Esophagus squamous epithelium (tissue), 4 donors: ENCODE results near the gene CSNK2B.

Experiments used
- POLR2A ChIP-seq, 4 donors: fragments of 450-650 bp; IDR thresholded peaks; one replicate each; pipeline ENCODE4 v1.6.1; 2017; ENCODE audit warnings: antibody characterized with exemption in 4 of 4, mild to moderate bottlenecking in 4 of 4, moderate library complexity in 3 of 4
- TF ChIP-seq, protein P1 (sequence below), 6 experiments: fragments of 450-650 bp in 4 of 6; fragments of 200-600 bp in 2 of 6; sonication (generic) in 2 of 6; IDR thresholded peaks; one replicate each; pipeline ENCODE4 v1.5.1; 2016 to 2019; ENCODE audit warnings: antibody characterized with exemption in 6 of 6, mild to moderate bottlenecking in 4 of 6, moderate library complexity in 4 of 6

DNA sequence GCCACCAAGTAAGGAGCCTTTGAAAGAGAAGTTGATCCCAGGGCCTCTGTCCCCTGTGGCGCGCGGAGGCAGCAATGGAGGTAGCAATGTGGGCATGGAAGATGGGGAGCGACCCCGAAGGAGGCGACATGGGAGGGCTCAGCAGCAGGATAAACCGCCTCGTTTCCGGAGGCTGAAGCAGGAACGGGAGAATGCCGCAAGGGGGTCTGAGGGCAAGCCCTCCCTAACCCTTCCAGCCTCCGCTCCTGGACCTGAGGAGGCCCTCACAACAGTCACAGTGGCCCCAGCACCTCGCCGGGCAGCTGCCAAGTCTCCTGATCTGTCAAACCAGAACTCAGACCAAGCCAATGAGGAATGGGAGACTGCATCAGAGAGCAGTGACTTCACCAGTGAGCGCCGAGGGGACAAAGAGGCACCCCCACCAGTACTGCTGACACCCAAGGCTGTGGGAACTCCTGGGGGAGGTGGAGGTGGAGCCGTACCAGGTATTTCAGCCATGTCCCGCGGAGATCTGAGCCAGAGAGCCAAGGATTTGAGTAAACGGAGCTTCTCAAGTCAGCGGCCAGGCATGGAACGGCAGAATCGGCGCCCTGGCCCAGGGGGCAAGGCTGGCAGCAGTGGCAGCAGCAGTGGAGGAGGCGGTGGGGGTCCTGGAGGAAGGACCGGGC, 33.5 kb upstream of the CSNK2B start:
- TF ChIP-seq, protein P1, sequence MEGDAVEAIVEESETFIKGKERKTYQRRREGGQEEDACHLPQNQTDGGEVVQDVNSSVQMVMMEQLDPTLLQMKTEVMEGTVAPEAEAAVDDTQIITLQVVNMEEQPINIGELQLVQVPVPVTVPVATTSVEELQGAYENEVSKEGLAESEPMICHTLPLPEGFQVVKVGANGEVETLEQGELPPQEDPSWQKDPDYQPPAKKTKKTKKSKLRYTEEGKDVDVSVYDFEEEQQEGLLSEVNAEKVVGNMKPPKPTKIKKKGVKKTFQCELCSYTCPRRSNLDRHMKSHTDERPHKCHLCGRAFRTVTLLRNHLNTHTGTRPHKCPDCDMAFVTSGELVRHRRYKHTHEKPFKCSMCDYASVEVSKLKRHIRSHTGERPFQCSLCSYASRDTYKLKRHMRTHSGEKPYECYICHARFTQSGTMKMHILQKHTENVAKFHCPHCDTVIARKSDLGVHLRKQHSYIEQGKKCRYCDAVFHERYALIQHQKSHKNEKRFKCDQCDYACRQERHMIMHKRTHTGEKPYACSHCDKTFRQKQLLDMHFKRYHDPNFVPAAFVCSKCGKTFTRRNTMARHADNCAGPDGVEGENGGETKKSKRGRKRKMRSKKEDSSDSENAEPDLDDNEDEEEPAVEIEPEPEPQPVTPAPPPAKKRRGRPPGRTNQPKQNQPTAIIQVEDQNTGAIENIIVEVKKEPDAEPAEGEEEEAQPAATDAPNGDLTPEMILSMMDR (IDR thresholded peaks at IDR 0.05): no peak
- no peak for TF ChIP-seq POLR2A (IDR thresholded peaks at IDR 0.05)
